ENCODE data around the gene NPAS3.

DNA sequence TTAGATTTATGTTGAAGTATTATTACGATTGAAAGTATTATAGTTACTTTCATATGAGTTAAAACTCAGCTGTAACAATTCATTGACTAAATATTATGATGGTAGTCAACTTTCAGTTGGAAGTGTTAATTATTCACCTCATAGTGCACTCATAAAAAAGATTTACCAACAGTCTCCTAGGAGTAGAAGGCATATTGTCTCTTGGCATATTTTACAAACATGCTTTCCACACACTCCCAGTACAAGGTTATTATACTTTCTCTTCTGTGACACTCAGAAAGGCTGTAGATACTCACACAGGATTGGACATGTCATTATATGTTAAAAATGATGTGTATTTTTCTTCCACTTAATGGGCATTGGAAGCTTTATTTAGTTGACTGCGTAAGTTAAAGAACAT is 147.1 kb downstream of the NPAS3 start:
- TF ChIP-seq, protein P1, sequence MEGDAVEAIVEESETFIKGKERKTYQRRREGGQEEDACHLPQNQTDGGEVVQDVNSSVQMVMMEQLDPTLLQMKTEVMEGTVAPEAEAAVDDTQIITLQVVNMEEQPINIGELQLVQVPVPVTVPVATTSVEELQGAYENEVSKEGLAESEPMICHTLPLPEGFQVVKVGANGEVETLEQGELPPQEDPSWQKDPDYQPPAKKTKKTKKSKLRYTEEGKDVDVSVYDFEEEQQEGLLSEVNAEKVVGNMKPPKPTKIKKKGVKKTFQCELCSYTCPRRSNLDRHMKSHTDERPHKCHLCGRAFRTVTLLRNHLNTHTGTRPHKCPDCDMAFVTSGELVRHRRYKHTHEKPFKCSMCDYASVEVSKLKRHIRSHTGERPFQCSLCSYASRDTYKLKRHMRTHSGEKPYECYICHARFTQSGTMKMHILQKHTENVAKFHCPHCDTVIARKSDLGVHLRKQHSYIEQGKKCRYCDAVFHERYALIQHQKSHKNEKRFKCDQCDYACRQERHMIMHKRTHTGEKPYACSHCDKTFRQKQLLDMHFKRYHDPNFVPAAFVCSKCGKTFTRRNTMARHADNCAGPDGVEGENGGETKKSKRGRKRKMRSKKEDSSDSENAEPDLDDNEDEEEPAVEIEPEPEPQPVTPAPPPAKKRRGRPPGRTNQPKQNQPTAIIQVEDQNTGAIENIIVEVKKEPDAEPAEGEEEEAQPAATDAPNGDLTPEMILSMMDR (conservative IDR thresholded peaks at IDR 0.05; ENCODE audit: low read length), result no peak
- no peak for TF ChIP-seq EZH2phosphoT487 (IDR thresholded peaks at IDR 0.05; ENCODE audit: borderline replicate concordance, low read depth, low read length)
